Right kidney (tissue), 9 donors: Measurements from ENCODE around the gene THAP4.

Experiments used
- DNase-seq: peaks from one replicate; pipeline ENCODE4 v3.0.0-alpha.2; 2016
- long read RNA-seq, 8 donors: transcript quantifications; one replicate each; lab custom pipeline, GENCODE V29; 2026

THAP4 gene, protein sequence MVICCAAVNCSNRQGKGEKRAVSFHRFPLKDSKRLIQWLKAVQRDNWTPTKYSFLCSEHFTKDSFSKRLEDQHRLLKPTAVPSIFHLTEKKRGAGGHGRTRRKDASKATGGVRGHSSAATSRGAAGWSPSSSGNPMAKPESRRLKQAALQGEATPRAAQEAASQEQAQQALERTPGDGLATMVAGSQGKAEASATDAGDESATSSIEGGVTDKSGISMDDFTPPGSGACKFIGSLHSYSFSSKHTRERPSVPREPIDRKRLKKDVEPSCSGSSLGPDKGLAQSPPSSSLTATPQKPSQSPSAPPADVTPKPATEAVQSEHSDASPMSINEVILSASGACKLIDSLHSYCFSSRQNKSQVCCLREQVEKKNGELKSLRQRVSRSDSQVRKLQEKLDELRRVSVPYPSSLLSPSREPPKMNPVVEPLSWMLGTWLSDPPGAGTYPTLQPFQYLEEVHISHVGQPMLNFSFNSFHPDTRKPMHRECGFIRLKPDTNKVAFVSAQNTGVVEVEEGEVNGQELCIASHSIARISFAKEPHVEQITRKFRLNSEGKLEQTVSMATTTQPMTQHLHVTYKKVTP
- long read RNA-seq, donor 1, transcript THAP4-202 (5 exons, 785 nt): minor isoform, 8 of 47 reads
- long read RNA-seq, donor 1, transcript THAP4-204 (6 exons, 2,367 nt): major isoform, 9 of 47 reads
- long read RNA-seq, donor 1, partial matches to known transcripts: 28 of 47 reads
- long read RNA-seq, donor 1, other reads (novel, unspliced or antisense): 0 of 47 reads
- long read RNA-seq, donor 2, transcript THAP4-204 (6 exons, 2,367 nt): minor isoform, 6 of 42 reads
- long read RNA-seq, donor 2, transcript THAP4-202 (5 exons, 785 nt): major isoform, 7 of 42 reads
- long read RNA-seq, donor 2, partial matches to known transcripts: 26 of 42 reads
- long read RNA-seq, donor 2, other reads (novel, unspliced or antisense): 0 of 42 reads
- long read RNA-seq, donor 3, transcript THAP4-204 (6 exons, 2,367 nt): major isoform, 5 of 23 reads
- long read RNA-seq, donor 3, transcript THAP4-202 (5 exons, 785 nt): major isoform, 5 of 23 reads
- long read RNA-seq, donor 3, partial matches to known transcripts: 12 of 23 reads
- long read RNA-seq, donor 3, other reads (novel, unspliced or antisense): 0 of 23 reads
- long read RNA-seq, donor 4, transcript THAP4-202 (5 exons, 785 nt): major isoform, 12 of 33 reads
- long read RNA-seq, donor 4, partial matches to known transcripts: 16 of 33 reads
- long read RNA-seq, donor 4, other reads (novel, unspliced or antisense): 0 of 33 reads
- long read RNA-seq, donor 5, transcript THAP4-202 (5 exons, 785 nt): minor isoform, 11 of 60 reads
- long read RNA-seq, donor 5, transcript THAP4-204 (6 exons, 2,367 nt): major isoform, 17 of 60 reads
- long read RNA-seq, donor 5, partial matches to known transcripts: 21 of 60 reads
- long read RNA-seq, donor 5, other reads (novel, unspliced or antisense): 10 of 60 reads
- long read RNA-seq, donor 6, partial matches to known transcripts: 33 of 41 reads
- long read RNA-seq, donor 6, other reads (novel, unspliced or antisense): 0 of 41 reads
- long read RNA-seq, donor 7, transcript THAP4-202 (5 exons, 785 nt): major isoform, 9 of 65 reads
- long read RNA-seq, donor 7, transcript THAP4-204 (6 exons, 2,367 nt): minor isoform, 5 of 65 reads
- long read RNA-seq, donor 7, partial matches to known transcripts: 51 of 65 reads
- long read RNA-seq, donor 7, other reads (novel, unspliced or antisense): 0 of 65 reads
- long read RNA-seq, donor 8, transcript THAP4-202 (5 exons, 785 nt): minor isoform, 10 of 38 reads
- long read RNA-seq, donor 8, transcript THAP4-204 (6 exons, 2,367 nt): major isoform, 13 of 38 reads
- long read RNA-seq, donor 8, partial matches to known transcripts: 14 of 38 reads
- long read RNA-seq, donor 8, other reads (novel, unspliced or antisense): 0 of 38 reads

DNA sequence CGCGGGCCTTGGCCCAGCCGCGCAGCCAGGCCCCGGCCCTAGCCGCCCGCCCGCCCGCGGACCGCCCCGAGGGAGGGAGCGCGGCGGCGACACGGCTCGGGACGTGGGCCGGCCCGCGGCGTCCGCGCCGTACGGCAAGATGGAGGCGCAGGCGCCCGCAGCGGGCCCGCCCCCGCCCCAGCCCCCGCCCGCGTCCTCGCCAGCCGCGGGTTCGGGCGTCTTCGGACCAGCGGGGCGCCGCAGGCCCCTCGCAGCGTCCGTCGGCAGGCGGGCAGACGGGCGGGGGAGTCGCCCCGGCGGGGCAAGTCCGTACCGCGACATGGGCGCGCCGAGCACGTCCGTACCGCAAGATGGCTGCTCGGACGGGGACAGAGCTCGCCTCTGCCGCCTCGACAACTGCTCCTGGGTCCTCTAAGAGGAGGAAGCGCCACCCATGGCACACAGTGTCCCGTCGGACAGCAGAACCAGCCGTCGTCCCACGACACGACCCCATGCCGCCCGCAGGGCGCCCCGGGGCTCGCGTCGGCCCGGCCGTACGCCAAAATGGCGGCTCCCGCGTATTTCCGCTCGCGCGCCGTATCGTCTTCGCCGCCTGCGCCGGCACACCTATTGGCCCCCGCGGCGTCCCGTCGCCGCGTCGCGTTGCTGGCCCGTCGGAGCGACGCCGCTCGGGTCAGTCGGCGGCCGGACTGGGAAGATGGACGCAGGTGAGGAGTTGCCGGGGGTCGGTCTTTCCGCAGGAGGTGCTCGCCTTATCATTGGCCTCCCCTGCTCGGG is at the start of gene THAP4, which contains the start of gene ATG4B:
Gene THAP4, minus strand, starts transcription at position 141 of the 777 bp plus-strand sequence. CDS start 141 bp downstream, outside the sequence.
Gene ATG4B, plus strand, starts transcription at position 676 of the 777 bp plus-strand sequence. Its CDS starts 22 bp downstream, at position 698.
- peak; percentile 100 for DNase-seq

DNA sequence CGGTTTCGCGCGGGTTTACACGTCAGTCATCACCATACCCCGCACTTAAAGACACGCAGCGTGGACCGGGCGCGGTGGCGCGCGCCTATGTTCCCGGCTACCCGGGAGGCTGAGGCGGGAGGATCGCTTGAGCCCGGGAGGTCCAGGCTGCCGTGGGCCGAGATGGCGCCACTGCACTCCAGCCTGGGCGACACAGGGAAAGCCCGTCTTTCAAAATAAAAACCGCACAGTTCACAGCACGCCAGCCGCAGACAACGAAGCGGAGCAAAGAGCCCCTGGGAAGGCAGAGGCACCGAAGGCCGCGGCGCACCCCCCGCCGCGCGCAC is 49.3 kb upstream of the THAP4 start:
- DNase-seq: no peak

DNA sequence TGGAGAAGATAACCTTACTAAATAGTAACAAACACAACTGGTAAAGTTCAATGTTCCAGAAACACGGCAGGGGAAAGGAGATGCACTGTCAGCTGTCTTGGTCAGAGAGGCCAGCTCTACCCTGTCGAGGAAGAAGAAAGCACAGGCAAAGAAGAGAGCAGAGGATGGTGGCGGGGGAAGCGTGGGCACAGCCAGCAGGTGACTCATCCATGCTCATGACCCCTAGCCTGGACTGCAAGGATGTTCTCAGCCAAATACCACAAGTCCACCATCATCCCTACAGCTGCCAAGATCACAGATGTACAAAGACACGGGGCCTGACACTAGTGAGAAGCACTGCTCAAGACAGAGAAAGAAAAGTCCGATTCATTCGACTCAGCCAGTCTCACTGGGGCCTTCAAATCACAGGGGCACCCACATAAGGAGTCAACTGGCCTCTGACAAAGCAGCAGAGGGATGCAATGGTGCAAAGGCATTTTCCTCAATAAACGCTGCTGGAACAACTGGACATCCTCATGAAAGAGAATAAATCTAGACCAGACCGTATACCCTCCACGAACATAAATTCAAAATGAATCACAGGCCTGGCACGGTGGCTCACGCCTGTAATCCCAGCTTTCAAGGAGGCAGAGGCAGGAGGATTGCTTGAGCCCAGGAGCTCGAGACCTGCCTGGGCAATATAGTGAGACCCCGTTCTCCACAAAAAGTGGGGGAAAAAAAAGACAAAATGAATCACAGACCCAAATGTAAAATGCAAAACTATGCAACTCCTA is 44.1 kb upstream of the THAP4 start:
- no peak for DNase-seq

DNA sequence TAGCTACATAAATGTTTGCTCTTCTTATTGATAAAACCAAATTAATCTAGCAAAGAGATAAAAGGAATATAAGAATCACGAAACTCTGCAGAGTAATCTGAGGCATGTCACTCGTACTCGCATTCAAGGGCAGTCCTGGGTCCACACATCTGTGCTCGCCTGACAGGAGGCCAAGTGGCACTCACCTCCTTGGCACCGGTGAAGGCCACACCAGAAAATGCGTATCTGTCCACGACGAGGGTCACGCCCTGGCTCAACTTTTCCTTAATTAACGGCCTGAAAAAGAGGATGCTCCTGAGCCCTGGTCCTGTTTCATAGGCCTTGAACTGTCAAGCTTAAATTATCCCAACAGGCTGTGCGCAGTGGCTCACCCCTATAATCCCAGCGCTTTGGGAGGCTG is 43.1 kb upstream of the THAP4 start:
- DNase-seq: no peak

DNA sequence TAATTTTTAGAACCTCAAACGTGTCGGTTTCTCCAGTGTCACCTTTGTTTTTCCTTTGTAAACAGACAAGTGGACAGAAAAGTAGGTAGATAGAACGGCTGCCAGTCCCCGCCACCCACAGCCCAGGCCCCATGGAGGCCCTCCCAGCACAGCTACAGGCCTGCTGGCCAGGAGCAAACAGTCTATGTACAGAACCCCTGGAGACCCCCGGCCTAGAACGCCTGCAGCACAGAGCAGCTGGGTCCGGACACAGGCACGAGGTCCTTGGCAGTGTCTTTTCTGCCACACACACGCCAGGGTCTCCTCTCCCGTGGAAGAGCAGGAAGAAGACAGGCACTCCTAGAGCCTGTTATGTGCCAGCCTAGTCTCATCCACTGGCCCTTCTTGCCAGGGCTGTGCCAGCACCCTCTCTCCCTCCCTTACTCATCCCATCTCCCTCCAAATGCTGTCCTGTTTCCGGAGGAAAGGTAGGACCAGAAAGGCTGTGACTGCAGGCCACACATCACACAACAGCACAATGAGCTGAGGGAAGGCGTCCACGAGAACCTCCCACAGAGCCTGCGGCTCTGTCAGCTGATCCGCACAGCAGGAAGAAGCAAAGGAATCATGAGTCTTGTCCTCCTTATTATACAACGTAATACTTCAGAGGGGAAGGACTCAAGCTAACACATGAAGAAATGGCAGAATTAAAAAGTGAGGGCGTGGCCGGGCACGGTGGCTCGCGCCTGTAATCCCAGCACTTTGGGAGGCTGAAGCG is 42.0 kb upstream of the THAP4 start:
- no peak for DNase-seq

DNA sequence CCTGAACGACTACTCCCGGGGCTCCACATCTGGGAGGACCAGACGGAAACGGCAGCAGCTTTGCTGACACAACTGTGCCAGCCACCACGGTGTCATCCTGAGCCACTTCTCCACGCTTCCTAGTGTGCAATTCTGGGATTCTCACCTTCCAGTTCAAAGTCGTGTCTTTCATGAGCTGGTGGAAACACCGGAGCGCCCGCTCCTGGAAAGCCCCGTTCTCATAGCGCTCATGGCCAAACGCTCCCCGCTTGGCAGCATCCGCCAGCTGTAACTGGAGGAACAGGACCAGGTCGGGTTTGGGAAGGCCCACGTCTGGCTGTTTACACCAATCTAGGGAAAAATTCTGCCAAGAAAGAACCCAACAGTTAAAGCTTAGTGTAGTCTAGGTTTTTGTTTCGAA is 41.3 kb upstream of the THAP4 start:
- DNase-seq: no peak

DNA sequence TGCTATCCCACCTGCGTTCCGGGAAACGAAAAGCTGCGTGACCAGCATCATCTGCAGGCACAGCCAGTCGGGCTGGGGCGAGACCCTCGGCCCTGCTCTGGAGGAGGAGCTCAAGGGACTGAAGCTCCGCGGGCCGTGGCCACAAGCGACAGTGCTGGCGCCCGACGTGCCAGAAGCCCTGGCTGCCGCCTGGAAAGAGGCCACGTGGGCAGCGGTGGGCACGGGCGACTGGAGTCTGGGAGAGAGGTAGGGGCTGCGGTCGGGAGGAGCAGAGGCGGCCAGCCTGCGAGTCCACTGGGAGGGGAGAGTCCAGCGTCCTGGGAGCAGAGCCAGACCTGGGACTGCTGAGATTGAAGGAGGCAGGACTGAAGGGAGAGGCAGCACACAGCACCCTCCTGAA is 40.4 kb upstream of the THAP4 start:
- no peak for DNase-seq

DNA sequence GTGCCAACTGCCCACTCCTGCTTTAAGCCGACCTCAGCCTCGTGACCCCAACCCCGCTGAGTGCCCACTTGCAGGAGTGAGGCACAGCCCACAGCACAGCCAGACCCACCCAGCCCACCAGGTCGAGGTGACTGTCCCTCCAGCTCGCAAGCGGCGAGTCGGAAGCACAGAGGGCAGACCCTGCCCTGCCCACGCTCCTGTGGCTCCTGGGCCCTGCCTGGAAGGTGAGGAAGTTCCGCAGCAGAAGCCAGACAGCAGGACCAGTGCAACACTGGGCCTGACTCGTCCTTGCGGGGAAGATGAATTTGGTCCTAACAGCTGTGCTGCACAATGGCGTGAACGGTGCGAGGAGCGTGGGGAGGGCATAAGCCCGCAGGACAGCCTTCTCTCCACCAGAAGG is 39.7 kb upstream of the THAP4 start:
- no peak for DNase-seq

DNA sequence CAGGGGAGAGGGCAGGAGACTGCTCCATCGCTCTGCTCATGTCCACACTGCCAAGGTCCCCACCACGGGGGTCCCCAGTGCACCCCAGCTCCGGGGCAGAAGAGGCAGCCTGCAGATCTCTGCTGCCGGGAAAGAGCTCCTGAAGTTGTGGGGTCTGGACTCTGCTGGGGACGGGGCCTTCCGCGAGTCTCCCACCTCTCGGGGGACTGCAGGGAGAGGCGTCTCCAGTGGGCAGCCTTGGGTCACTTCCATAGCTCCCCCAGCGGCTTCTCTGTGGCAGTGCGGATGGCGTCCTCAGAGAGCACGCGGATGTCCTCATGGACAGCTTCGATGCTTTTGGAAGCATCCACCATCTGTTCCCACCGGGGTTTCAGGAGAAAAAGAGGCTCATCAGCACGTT is 38.9 kb upstream of the THAP4 start:
- DNase-seq: no peak

DNA sequence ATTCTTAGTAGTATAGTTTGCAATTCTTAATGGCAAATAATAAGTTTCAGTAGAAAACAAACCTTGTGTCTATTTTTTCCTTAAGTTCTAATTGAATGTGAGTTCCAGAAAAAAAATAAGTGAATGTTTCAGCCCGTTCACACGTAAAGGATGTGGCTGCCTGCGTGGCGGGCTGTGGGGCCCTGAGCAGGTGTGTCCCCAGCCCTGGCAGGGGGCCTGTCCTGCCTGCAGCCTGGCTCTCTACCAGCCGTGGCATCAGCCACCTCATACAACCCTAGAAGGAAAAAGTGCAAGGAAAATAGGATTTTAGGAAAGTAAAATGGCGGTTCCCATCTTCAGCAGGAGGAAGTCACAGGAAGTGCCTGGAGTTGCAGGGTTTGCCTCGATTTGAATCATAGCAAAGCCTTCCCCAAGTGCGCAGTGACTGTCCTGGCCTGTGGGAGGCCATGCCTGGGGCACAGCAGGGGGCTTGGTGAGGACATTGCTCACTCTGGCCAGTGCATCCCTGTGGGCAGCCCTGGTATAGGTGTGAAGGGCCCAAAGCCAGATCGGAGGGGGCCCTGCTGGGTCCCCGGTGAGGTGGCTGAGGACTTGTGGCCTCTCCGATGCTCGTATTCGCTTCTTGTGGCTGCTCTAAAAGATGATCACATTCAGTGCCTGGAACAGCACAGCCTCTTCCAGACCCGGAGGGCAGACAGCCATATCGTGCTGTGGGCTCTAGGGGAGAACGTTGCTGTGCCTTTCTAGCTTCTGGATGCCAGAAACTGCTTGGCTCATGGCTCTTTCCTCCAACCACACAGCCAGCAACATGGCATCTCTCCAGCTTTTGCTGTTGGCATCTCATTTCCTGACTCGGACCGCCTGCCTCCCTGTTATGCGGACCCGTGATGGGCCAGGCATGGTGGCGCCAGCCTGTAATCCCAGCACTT is 37.1 kb upstream of the THAP4 start:
- DNase-seq: no peak

DNA sequence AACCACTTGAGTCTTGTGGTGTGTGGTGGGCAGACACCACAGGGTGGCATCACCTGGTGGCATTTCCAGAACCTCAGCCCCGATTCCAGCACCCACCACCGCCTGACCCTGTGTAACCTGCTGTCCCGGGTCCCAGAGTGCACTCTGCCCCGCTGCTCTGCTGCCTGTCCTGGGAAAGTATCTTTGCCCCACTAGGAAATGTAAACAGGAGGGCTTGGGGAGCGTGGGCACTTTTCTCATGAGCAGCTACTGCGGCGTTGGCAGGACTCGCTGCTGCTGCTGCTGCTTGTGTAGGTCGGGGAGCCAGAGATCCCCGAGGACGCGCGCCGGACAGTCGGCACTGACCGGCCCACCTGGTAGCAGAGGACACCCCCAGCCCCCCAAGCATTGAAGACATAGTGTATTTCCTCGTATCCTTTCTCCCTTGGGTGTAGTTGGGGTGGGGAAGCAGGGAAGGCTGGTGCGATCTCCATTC is 36.3 kb upstream of the THAP4 start:
- DNase-seq: no peak

DNA sequence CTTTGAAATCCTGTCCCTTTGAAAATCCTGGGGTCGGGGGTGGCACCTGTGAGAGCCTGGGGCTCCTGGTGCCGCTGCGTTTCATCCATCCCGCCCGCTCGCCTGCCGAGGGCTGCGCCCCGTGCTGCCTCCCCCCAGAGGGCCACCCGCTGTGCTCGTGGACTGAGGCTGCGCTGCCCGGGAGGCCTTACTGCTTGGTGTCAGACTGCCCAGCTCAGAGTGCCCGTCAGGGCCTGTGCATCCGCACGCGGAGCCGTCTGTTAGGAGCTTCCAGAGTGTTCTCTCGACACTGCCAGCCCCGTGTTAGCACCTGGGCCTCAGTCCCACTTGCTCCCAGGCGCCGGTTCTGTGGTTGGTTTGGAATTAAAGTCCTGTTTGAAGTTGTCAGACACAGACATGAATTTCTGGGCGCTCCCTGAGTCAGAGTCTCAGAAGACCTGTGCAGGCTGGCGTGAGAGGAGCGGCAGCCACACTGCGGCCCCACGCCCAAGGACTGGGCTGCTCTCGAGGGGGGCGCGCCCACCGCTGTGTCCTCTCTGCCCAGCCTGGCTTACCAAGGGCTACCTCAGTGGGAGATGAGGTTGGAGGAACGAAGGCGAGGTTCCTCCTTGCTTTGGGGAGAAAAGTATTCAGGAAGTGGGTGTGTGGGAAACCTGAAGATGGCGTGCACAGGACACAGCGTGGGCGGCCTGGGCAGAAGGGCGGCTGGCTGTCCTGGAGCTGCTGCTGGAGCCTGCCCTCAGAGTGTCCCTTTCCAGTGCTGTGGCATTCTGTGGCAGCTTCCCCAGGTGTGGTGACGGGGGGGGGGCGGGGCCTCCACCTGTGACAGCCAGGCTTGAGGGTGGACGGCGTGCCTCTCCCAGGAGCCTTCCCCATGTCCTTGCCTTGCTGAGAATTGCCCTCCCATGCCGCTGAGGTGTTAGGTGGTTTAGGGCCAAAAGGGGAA is 35.6 kb upstream of the THAP4 start:
- DNase-seq: no peak

DNA sequence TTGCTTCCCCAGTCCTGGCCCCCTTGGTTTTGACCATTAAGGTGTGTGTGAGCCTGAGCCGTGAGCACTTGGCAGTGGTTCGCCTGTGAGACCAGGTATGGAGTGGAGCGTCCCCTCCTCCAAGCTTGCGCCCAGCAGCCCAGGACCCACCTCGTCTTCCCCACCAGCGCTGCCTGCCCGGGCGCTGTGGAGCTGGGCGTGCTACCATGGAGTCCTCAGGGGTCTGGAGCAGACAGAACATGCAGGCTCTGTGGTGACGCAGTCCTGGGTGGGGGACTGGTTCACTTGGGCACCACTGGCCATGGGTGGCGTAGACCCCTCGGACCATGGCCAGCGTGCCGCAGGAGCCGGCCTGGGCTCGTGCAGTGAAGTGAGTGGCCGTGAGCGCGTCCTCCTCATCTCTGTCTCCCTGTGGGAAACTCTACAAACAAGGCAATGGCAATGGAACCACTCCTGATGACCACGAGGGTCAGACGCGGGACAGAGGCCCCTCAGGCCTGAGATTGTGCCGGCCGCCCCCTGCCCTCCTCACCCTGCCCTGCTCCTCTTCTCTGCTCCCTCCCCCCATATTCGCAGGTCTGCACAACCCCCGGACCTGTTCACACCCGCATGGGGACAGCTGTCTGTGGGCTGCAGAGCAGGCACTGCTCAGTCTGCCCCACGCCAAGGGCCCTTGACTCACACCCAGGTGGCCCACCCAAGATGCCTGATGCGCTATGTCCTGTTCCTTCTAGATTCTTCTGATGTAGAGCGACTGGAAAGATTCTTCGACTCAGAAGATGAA is 34.7 kb upstream of the THAP4 start:
- no peak for DNase-seq

DNA sequence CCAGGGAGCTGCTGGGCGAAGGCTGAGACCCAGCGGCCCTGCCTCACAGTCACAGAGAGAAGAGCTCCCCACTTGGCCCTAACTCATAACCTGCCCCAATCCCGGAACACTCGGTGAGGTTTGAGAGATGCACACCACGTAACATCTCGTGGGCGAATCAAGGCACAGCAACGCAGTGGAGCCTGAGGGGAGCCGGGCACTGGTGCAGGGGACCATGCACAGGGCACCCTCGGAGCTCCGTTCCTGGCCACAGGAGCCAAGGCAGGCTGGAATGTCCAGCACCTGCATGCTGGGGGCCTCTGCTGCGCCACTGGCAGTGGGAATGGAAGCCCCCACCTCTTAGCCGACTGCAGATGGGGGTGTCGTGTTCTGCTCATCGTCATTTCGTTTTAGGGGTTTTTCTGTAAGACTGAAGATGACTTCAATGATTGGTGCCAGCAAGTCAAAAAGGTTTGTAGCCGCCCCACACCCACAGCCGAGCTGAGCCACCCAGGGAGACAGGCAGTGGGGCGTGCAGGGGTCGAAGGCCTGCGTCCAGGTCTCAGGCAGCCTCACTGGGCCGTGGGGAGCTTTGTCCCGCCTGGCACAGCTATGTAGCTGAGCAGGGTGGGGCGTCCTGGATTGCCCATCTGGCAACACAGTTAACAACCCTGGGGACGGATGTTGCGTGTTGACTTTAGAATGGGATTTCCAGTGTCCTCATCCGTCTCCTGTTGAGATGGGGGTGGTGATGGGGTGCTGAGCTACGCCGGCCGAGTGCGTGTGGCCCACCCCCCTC is 33.6 kb upstream of the THAP4 start:
- no peak for DNase-seq

DNA sequence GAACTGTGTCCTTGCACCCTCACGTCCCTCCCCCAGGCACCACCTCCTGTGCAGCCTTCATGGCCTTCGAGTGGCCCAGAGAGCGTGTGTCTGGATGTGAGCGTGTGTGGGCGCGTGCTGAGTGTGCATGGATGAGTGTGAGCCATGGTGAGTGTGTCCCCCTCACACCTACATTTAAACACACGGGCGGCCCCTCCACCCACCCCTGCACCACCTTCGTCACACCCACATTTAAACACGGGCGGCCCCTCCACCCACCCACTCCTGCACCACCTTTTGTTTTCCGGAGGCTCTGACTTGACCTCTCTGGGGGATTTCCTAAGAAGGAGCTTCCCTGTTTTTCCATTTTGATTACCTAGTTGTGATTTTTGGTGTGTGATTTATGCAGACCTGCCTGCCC is 31.9 kb upstream of the THAP4 start:
- DNase-seq: no peak
